Amygdala (tissue), 56 donors: Measurements from ENCODE around the gene NIPSNAP2.
A peak's percentile ranks its signal among the peaks of the same experiment; 100 is the strongest.
"Not testable (repeated sequence)": the region's sequence is repeated elsewhere in the genome, so short reads cannot be mapped to it uniquely, and the experiment has no call there.

Source experiments
- DNase-seq, 56 donors: peaks; one replicate each; lab custom pipeline; 2025; lab: John Stamatoyannopoulos, UW

The NIPSNAP2 gene

GRCh38 chr7:55973747-55974250, 9.4 kb downstream of the NIPSNAP2 start:
- no peak for DNase-seq

- DNase-seq, result no peak
Measured at GRCh38 chr7:55975988-55976633, 11.7 kb downstream of the NIPSNAP2 start.

- peak in 22 of 56 donors; percentile 2 to 61 (median 18) for DNase-seq
Measured at GRCh38 chr7:55977831-55978230, 13.4 kb downstream of the NIPSNAP2 start.

- no peak for DNase-seq
Measured at GRCh38 chr7:55980266-55980665, 15.9 kb downstream of the NIPSNAP2 start.

GRCh38 chr7:55983537-55983936, 19.2 kb downstream of the NIPSNAP2 start:
- DNase-seq, result no peak

- no peak for DNase-seq
Measured at GRCh38 chr7:55992346-55992745, 28.0 kb downstream of the NIPSNAP2 start.

GRCh38 chr7:55996856-55997500, 32.6 kb downstream of the NIPSNAP2 start:
- no peak for DNase-seq

- no peak for DNase-seq
Measured at GRCh38 chr7:56003749-56004148, 39.4 kb downstream of the NIPSNAP2 start.

- DNase-seq, result no peak
Measured at GRCh38 chr7:56007167-56007652, 42.8 kb downstream of the NIPSNAP2 start.

- peak in 41 of 56 donors; percentile 1 to 70 (median 13) for DNase-seq
Measured at GRCh38 chr7:56007891-56008290, 43.5 kb downstream of the NIPSNAP2 start.

- DNase-seq, result peak in 53 of 56 donors; percentile 1 to 83 (median 50)
Measured at GRCh38 chr7:56009695-56010094, 45.3 kb downstream of the NIPSNAP2 start.

GRCh38 chr7:56017015-56017414, 52.6 kb downstream of the NIPSNAP2 start:
- DNase-seq, result not testable (repeated sequence)

- DNase-seq, result no peak
Measured at GRCh38 chr7:56019501-56019900, 55.1 kb downstream of the NIPSNAP2 start.

GRCh38 chr7:56023500-56023899, 59.1 kb downstream of the NIPSNAP2 start:
- DNase-seq, result no peak

- no peak for DNase-seq
Measured at GRCh38 chr7:56026538-56026937, 62.2 kb downstream of the NIPSNAP2 start.

GRCh38 chr7:56028942-56029630, 64.7 kb downstream of the NIPSNAP2 start:
- DNase-seq, result no peak

GRCh38 chr7:56030340-56030739, 66.0 kb downstream of the NIPSNAP2 start:
- no peak for DNase-seq

- DNase-seq, result not testable (repeated sequence)
Measured at GRCh38 chr7:56031556-56031955, 67.2 kb downstream of the NIPSNAP2 start.

- DNase-seq, result not testable (repeated sequence)
Measured at GRCh38 chr7:56032578-56032977, 68.2 kb downstream of the NIPSNAP2 start.

- DNase-seq, result peak in 43 of 56 donors; percentile 6 to 64 (median 34)
Measured at GRCh38 chr7:56033671-56034432, 69.5 kb downstream of the NIPSNAP2 start.
